ENCODE data around the gene NRK. TPM values are rescaled to one million over a fixed set of nuclear protein-coding genes. Genes with fewer than 3 reads are reported as not detected.
"Not testable (repeated sequence)": the region's sequence is repeated elsewhere in the genome, so short reads cannot be mapped to it uniquely, and the experiment has no call there.

The NRK gene
- total RNA-seq, 1 experiment from 2014 or later = 0.05 TPM

- TF ChIP-seq, protein P1, sequence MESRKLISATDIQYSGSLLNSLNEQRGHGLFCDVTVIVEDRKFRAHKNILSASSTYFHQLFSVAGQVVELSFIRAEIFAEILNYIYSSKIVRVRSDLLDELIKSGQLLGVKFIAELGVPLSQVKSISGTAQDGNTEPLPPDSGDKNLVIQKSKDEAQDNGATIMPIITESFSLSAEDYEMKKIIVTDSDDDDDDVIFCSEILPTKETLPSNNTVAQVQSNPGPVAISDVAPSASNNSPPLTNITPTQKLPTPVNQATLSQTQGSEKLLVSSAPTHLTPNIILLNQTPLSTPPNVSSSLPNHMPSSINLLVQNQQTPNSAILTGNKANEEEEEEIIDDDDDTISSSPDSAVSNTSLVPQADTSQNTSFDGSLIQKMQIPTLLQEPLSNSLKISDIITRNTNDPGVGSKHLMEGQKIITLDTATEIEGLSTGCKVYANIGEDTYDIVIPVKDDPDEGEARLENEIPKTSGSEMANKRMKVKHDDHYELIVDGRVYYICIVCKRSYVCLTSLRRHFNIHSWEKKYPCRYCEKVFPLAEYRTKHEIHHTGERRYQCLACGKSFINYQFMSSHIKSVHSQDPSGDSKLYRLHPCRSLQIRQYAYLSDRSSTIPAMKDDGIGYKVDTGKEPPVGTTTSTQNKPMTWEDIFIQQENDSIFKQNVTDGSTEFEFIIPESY (IDR thresholded peaks at IDR 0.05; ENCODE audit: extremely low read depth, insufficient replicate concordance, low read length) = no peak
- TF ChIP-seq JUND (IDR thresholded peaks at IDR 0.05) (no peak), EGR1 (IDR thresholded peaks at IDR 0.05; ENCODE audit: low read depth) (no peak), SRF (IDR thresholded peaks at IDR 0.05; ENCODE audit: low read depth) (no peak), ELF1 (IDR thresholded peaks at IDR 0.05; ENCODE audit: borderline replicate concordance, low read depth) (no peak), REST (IDR thresholded peaks at IDR 0.05; ENCODE audit: low read depth) (no peak), RAD21 (IDR thresholded peaks at IDR 0.05; ENCODE audit: low read depth) (no peak), EZH2phosphoT487 (IDR thresholded peaks at IDR 0.05; ENCODE audit: borderline replicate concordance) (no peak), ZFX (IDR thresholded peaks at IDR 0.05) (no peak), FOSL1 (IDR thresholded peaks at IDR 0.05; ENCODE audit: low read depth) (no peak)
- TF ChIP-seq, protein P2, sequence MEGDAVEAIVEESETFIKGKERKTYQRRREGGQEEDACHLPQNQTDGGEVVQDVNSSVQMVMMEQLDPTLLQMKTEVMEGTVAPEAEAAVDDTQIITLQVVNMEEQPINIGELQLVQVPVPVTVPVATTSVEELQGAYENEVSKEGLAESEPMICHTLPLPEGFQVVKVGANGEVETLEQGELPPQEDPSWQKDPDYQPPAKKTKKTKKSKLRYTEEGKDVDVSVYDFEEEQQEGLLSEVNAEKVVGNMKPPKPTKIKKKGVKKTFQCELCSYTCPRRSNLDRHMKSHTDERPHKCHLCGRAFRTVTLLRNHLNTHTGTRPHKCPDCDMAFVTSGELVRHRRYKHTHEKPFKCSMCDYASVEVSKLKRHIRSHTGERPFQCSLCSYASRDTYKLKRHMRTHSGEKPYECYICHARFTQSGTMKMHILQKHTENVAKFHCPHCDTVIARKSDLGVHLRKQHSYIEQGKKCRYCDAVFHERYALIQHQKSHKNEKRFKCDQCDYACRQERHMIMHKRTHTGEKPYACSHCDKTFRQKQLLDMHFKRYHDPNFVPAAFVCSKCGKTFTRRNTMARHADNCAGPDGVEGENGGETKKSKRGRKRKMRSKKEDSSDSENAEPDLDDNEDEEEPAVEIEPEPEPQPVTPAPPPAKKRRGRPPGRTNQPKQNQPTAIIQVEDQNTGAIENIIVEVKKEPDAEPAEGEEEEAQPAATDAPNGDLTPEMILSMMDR (IDR thresholded peaks at IDR 0.05 in 2 of 3, conservative IDR thresholded peaks at IDR 0.05 in 1 of 3; ENCODE audit: borderline replicate concordance in 1 of 3, insufficient read depth in 1 of 3, low read depth in 2 of 3, low read length in 2 of 3) = no peak
- Histone ChIP-seq H2AFZ (ENCODE audit: low read depth, low read length, poor library complexity, severe bottlenecking) (no peak overlapping the region), H4K20me1 (ENCODE audit: insufficient read depth) (no peaks in the 10 kb centered on the region), H3K9me3 (ENCODE audit: control insufficient read depth in 1 of 2, insufficient read depth in 1 of 2, low read depth in 1 of 2, low read length in 2 of 2) (no peaks in the 10 kb centered on the region), H3K36me3 (ENCODE audit: control insufficient read depth in 1 of 2, insufficient read depth in 2 of 2, low read length in 2 of 2) (no peaks in the 10 kb centered on the region), H3K4me1 (ENCODE audit: control insufficient read depth in 1 of 2, insufficient read depth in 2 of 2, low read length in 2 of 2) (no peaks in the 10 kb centered on the region), H3K9ac (ENCODE audit: low read length) (no peak overlapping the region), H3K9me2 (ENCODE audit: insufficient read depth) (no peaks in the 10 kb centered on the region), H3K27me3 (ENCODE audit: insufficient read depth, low read length) (no peaks in the 10 kb centered on the region), H3K27ac (ENCODE audit: low read depth, low read length) (no peak overlapping the region), H3K4me2 (ENCODE audit: low read length) (no peak overlapping the region), H3K4me3 (replicated peaks in 1 of 2; ENCODE audit: low read depth in 1 of 2, low read length in 2 of 2) (no peak overlapping the region), H3K79me2 (ENCODE audit: insufficient read depth, low read length) (no peaks in the 10 kb centered on the region)
- BruUV-seq (replicated peaks) = no TSS peak
- ChIA-PET POLR2A (no interaction called here), RAD21 (ENCODE audit: low non-redundant PET in 1 of 2, low total read pairs in 2 of 2, uncharacterized antibody in 2 of 2, unreplicated experiment in 2 of 2) (no interaction called here), CTCF (no interaction called here)
- DNase-seq (ENCODE audit: low read depth, low spot score) (no peak), ATAC-seq (no peak)
- intact Hi-C loops (cut with micrococcal nuclease) = no loop called here
These were observed 177.9 kb downstream of the NRK start for GRCh38 chrX:106000203-106000602.

GRCh38 chrX:106000609-106001008 lies 178.3 kb downstream of the NRK start:
- DNase-seq (ENCODE audit: low read depth, low spot score); H3K79me2 ChIP-seq (ENCODE audit: insufficient read depth, low read length); H3K4me2 ChIP-seq (ENCODE audit: low read length); POLR2A ChIA-PET; H3K9me2 ChIP-seq (ENCODE audit: insufficient read depth); H3K36me3 ChIP-seq (ENCODE audit: control insufficient read depth in 1 of 2, insufficient read depth in 2 of 2, low read length in 2 of 2); H3K27ac ChIP-seq (ENCODE audit: low read depth, low read length); BruUV-seq (replicated peaks); ATAC-seq; H3K27me3 ChIP-seq (ENCODE audit: insufficient read depth, low read length); RAD21 ChIA-PET (ENCODE audit: low non-redundant PET in 1 of 2, low total read pairs in 2 of 2, uncharacterized antibody in 2 of 2, unreplicated experiment in 2 of 2); H3K9me3 ChIP-seq (ENCODE audit: control insufficient read depth in 1 of 2, insufficient read depth in 1 of 2, low read depth in 1 of 2, low read length in 2 of 2); intact Hi-C loops (cut with micrococcal nuclease); CTCF ChIA-PET; H2AFZ ChIP-seq (ENCODE audit: low read depth, low read length, poor library complexity, severe bottlenecking); H3K9ac ChIP-seq (ENCODE audit: low read length); H3K4me1 ChIP-seq (ENCODE audit: control insufficient read depth in 1 of 2, insufficient read depth in 2 of 2, low read length in 2 of 2); H3K4me3 ChIP-seq (replicated peaks in 1 of 2; ENCODE audit: low read depth in 1 of 2, low read length in 2 of 2); H4K20me1 ChIP-seq (ENCODE audit: insufficient read depth): not testable (repeated sequence)
